ENCODE data around the gene LY9. TPM values are rescaled to one million over a fixed set of nuclear protein-coding genes. Genes with fewer than 3 reads are reported as not detected.
A peak's percentile ranks its signal among the peaks of the same experiment; 100 is the strongest.

LY9 gene
- polyA plus RNA-seq, 2 of the 4 experiments (the other 2 are of a cell fraction) = 0.05 to 0.19 TPM

- DNase-seq (ENCODE audit: low read depth in 1 of 2, low spot score in 1 of 2) = no peak
- H3K4me2 ChIP-seq = no peak overlapping the region
- no peak overlapping the region for H3K27ac ChIP-seq
- ChIA-PET POLR2A (no interaction called here), CTCF (interaction anchor here (0.6 to 2.7 kb wide), 2 partner anchors 9 to 10 kb away, joined by 3 to 11 read pairs; no protein-coding TSS in a partner anchor)
- H3K4me1 ChIP-seq = no peaks in the 10 kb centered on the region
- no peak for FAIRE-seq
- no peaks in the 10 kb centered on the region for H3K9me3 ChIP-seq
- TF ChIP-seq FOSL2 (IDR thresholded peaks at IDR 0.05) (no peak), FOSL2 (CRISPR knock-in tag; IDR thresholded peaks at IDR 0.05) (no peak), REST (IDR thresholded peaks at IDR 0.05) (no peak), MAFK (IDR thresholded peaks at IDR 0.05; ENCODE audit: partially characterized antibody) (no peak), EHMT2 (IDR thresholded peaks at IDR 0.05; ENCODE audit: low read depth) (no peak), E2F6 (IDR thresholded peaks at IDR 0.05; ENCODE audit: borderline replicate concordance, low read depth) (no peak), RAD21 (conservative IDR thresholded peaks at IDR 0.05 in 1 of 2, IDR thresholded peaks at IDR 0.05 in 1 of 2) (no peak), RFX5 (IDR thresholded peaks at IDR 0.05) (no peak), EHF (CRISPR knock-in tag; IDR thresholded peaks at IDR 0.05) (no peak)
- 84% methylated on average over 11 of the region's 11 CpGs for WGBS (ENCODE audit: missing lambda C conversion rate)
- no peak overlapping the region for H3K4me3 ChIP-seq
- no peak for ATAC-seq
These were observed 6.8 kb upstream of the LY9 start for GRCh38 chr1:160789051-160789701.

- ChIA-PET CTCF (interaction anchor here (1.2 to 2.7 kb wide), 4 partner anchors 10 to 45 kb away, joined by 3 to 11 read pairs (median 6); no protein-coding TSS in a partner anchor), POLR2A (no interaction called here)
- TF ChIP-seq RFX5 (IDR thresholded peaks at IDR 0.05) (no peak), POLR2AphosphoS2 (conservative IDR thresholded peaks at IDR 0.05; ENCODE audit: low read length) (no peak), MAX (IDR thresholded peaks at IDR 0.05) (no peak), E2F6 (IDR thresholded peaks at IDR 0.05; ENCODE audit: borderline replicate concordance, low read depth) (no peak), BCL3 (IDR thresholded peaks at IDR 0.05) (no peak), NFE2L2 (conservative IDR thresholded peaks at IDR 0.05; ENCODE audit: low read length) (no peak), HDAC2 (IDR thresholded peaks at IDR 0.05) (no peak), PHF8 (IDR thresholded peaks at IDR 0.05; ENCODE audit: borderline replicate concordance, low read depth) (no peak), KDM5A (IDR thresholded peaks at IDR 0.05) (no peak), JUNB (IDR thresholded peaks at IDR 0.05) (no peak), ZSCAN20 (CRISPR knock-in tag; IDR thresholded peaks at IDR 0.05) (no peak), PBX3 (IDR thresholded peaks at IDR 0.05) (no peak), RNF2 (IDR thresholded peaks at IDR 0.05; ENCODE audit: borderline replicate concordance, low read depth) (no peak), ELK1 (IDR thresholded peaks at IDR 0.05; ENCODE audit: low read depth, low read length) (no peak), HES2 (IDR thresholded peaks at IDR 0.05) (no peak), HOXB13 (CRISPR knock-in tag; IDR thresholded peaks at IDR 0.05; ENCODE audit: low read depth) (no peak), HOXB5 (CRISPR knock-in tag; IDR thresholded peaks at IDR 0.05) (no peak), MAFK (IDR thresholded peaks at IDR 0.05; ENCODE audit: partially characterized antibody) (no peak)
- no peak overlapping the region for H3K27ac ChIP-seq
- H3K9me3 ChIP-seq = no peaks in the 10 kb centered on the region
- ATAC-seq = peak in 1 of 2 experiments; percentile 43; a peak in 3 of 6 replicates
- FAIRE-seq = no peak
- H3K4me2 ChIP-seq = no peak overlapping the region
- DNase-seq (ENCODE audit: low read depth in 1 of 2, low spot score in 1 of 2) = no peak
- no peaks in the 10 kb centered on the region for H3K4me1 ChIP-seq
- H3K4me3 ChIP-seq = no peak overlapping the region
- 74% methylated on average over 13 of the region's 13 CpGs for WGBS (ENCODE audit: missing lambda C conversion rate)
These were observed 6.0 kb upstream of the LY9 start for GRCh38 chr1:160789702-160790611.
